ENCODE measurements around the gene CEMIP2. TPM values are rescaled to one million over a fixed set of nuclear protein-coding genes. Genes with fewer than 3 reads are reported as not detected.

Gene CEMIP2
- total and polyA plus RNA-seq, 10 of the 15 experiments (the other 5 are each of a cell fraction or from before 2014, with no cell fraction given): 0.50 to 19.2 (median 1.2) TPM

GRCh38 chr9:71683598-71684235 is 84.6 kb downstream of the CEMIP2 start (continued):
- TF ChIP-seq, protein P1, sequence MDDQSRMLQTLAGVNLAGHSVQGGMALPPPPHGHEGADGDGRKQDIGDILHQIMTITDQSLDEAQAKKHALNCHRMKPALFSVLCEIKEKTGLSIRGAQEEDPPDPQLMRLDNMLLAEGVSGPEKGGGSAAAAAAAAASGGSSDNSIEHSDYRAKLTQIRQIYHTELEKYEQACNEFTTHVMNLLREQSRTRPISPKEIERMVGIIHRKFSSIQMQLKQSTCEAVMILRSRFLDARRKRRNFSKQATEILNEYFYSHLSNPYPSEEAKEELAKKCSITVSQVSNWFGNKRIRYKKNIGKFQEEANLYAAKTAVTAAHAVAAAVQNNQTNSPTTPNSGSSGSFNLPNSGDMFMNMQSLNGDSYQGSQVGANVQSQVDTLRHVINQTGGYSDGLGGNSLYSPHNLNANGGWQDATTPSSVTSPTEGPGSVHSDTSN (IDR thresholded peaks at IDR 0.05; ENCODE audit: insufficient replicate concordance, low read depth, low read length): no peak
- TF ChIP-seq NFIC (IDR thresholded peaks at IDR 0.05; ENCODE audit: low read depth, low read length): no peak
- no peak for TF ChIP-seq PML (IDR thresholded peaks at IDR 0.05; ENCODE audit: low read length)
- TF ChIP-seq SREBF1 (IDR thresholded peaks at IDR 0.05; ENCODE audit: low read length): no peak
- TF ChIP-seq SRF (IDR thresholded peaks at IDR 0.05; ENCODE audit: low read depth in 2 of 2, low read length in 2 of 2): no peak
- no peak for TF ChIP-seq BCL11A (IDR thresholded peaks at IDR 0.05; ENCODE audit: low read depth, low read length)
- TF ChIP-seq, protein P2, sequence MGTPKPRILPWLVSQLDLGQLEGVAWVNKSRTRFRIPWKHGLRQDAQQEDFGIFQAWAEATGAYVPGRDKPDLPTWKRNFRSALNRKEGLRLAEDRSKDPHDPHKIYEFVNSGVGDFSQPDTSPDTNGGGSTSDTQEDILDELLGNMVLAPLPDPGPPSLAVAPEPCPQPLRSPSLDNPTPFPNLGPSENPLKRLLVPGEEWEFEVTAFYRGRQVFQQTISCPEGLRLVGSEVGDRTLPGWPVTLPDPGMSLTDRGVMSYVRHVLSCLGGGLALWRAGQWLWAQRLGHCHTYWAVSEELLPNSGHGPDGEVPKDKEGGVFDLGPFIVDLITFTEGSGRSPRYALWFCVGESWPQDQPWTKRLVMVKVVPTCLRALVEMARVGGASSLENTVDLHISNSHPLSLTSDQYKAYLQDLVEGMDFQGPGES (IDR thresholded peaks at IDR 0.05): no peak

DNA sequence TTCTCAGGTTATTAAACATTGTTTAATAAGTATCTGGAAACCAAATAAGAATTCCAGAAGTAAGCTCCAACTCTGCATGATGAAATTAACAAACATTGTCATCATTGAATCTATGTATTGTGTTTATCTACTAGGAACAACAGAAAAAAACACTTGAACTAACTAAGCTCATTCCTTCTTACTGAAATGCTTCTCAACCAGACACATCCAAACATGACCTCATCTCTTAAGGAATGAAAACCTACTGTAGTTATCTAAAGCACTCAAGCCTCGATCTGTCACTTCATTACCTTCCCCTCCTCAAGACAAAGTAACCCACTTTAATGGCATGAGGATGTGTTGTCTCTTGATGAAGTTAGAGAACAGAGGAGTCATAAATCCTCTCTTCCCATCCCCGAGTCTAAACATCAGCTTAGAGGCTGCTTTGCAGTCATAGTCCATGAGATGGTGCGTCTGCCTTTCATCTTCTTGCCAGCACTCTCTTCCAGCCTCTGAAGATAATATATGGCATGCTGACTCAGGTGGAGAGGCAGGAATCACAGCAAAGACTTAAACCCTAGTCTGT is 86.5 kb downstream of the CEMIP2 start:
- Histone ChIP-seq H3K27ac (ENCODE audit: control insufficient read depth, insufficient read depth) (no peak overlapping the region), H4K20me1 (ENCODE audit: control insufficient read depth, insufficient read depth) (no peaks in the 10 kb centered on the region), H3K9me3 (replicated peaks; ENCODE audit: control insufficient read depth, insufficient read depth, low read length) (no peaks in the 10 kb centered on the region), H3K36me3 (ENCODE audit: control insufficient read depth in 2 of 2, insufficient read depth in 2 of 2, low read length in 1 of 2) (no peaks in the 10 kb centered on the region), H3K9ac (ENCODE audit: control insufficient read depth, insufficient read depth, low read length) (no peak overlapping the region), H3K4me3 (no peak overlapping the region), H3K79me2 (ENCODE audit: control insufficient read depth, insufficient read depth, low read length) (no peaks in the 10 kb centered on the region), H2AFZ (ENCODE audit: control insufficient read depth, low read depth, low read length) (no peak overlapping the region), H3K4me2 (ENCODE audit: control insufficient read depth, insufficient read depth) (no peak overlapping the region), H3K27me3 (replicated peaks in 1 of 2; ENCODE audit: control insufficient read depth in 2 of 2, insufficient read depth in 2 of 2, low read length in 1 of 2) (no peaks in the 10 kb centered on the region), H3K4me1 (ENCODE audit: control insufficient read depth, insufficient read depth, low read length) (no peaks in the 10 kb centered on the region)
- ChIA-PET RAD21 (ENCODE audit: unreplicated experiment) (interaction anchor here (1.0 to 2.0 kb wide), 4 partner anchors 34 to 87 kb away, joined by 3 to 7 read pairs (median 4); no protein-coding TSS in a partner anchor), CTCF (interaction anchor here (0.7 to 2.3 kb wide), 5 partner anchors 10 to 129 kb away, joined by 3 to 5 read pairs (median 3); partner anchors contain the start of gene CEMIP2), SMC1A (ENCODE audit: uncharacterized antibody, unreplicated experiment) (interaction anchor here (0.7 to 2.2 kb wide), 9 partner anchors 9 to 522 kb away, joined by 3 to 7 read pairs (median 3); no protein-coding TSS in a partner anchor), POLR2A (no interaction called here)
- TF ChIP-seq FOXK2 (IDR thresholded peaks at IDR 0.05): no peak
- no peak for TF ChIP-seq MEF2B (IDR thresholded peaks at IDR 0.05; ENCODE audit: partially characterized antibody, poor library complexity, severe bottlenecking)
- TF ChIP-seq TCF7 (IDR thresholded peaks at IDR 0.05; ENCODE audit: borderline replicate concordance): no peak
- TF ChIP-seq, protein P1 (IDR thresholded peaks at IDR 0.05; ENCODE audit: insufficient replicate concordance, low read depth, low read length): no peak
- TF ChIP-seq, protein P3, sequence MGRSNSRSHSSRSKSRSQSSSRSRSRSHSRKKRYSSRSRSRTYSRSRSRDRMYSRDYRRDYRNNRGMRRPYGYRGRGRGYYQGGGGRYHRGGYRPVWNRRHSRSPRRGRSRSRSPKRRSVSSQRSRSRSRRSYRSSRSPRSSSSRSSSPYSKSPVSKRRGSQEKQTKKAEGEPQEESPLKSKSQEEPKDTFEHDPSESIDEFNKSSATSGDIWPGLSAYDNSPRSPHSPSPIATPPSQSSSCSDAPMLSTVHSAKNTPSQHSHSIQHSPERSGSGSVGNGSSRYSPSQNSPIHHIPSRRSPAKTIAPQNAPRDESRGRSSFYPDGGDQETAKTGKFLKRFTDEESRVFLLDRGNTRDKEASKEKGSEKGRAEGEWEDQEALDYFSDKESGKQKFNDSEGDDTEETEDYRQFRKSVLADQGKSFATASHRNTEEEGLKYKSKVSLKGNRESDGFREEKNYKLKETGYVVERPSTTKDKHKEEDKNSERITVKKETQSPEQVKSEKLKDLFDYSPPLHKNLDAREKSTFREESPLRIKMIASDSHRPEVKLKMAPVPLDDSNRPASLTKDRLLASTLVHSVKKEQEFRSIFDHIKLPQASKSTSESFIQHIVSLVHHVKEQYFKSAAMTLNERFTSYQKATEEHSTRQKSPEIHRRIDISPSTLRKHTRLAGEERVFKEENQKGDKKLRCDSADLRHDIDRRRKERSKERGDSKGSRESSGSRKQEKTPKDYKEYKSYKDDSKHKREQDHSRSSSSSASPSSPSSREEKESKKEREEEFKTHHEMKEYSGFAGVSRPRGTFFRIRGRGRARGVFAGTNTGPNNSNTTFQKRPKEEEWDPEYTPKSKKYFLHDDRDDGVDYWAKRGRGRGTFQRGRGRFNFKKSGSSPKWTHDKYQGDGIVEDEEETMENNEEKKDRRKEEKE (IDR thresholded peaks at IDR 0.05): no peak
- no peak for TF ChIP-seq SMAD1 (IDR thresholded peaks at IDR 0.05; ENCODE audit: low read depth, partially characterized antibody)
- no peak for TF ChIP-seq EZH2 (IDR thresholded peaks at IDR 0.05; ENCODE audit: borderline replicate concordance, control insufficient read depth, low read depth, low read length)
- no peak for TF ChIP-seq POLR2AphosphoS5 (IDR thresholded peaks at IDR 0.05; ENCODE audit: low read length)
- no peak for TF ChIP-seq SREBF1 (IDR thresholded peaks at IDR 0.05; ENCODE audit: low read length)
- no TSS peak for BruUV-seq (replicated peaks)
- intact Hi-C loops (cut with micrococcal nuclease; ENCODE audit: unreplicated experiment) (loop anchor here (5.0 to 10.0 kb wide), 2 partner anchors 57 to 86 kb away; partner anchors contain the start of gene CEMIP2), in situ Hi-C loops (cut with MboI) (no loop called here)
- FAIRE-seq (no peak), DNase-seq (ENCODE audit: low read depth, low spot score) (no peak), ATAC-seq (no peak)
- WGBS (ENCODE audit: insufficient coverage, insufficient replicate concordance, low lambda C conversion rate, missing lambda C conversion rate): 11% methylated on average over 3 of the region's 3 CpGs

Measured in GM12878 (cell line).